ENCODE measurements around the gene VAV2. TPM values are rescaled to one million over a fixed set of nuclear protein-coding genes. Genes with fewer than 3 reads are reported as not detected.

Gene VAV2
- total RNA-seq, 4 donors from 2014 or later = 10.3 to 20.1 (median 13.1) TPM

GRCh38 chr9:133717113-133718031 is 274.8 kb downstream of the VAV2 start:
- Histone ChIP-seq H3K36me3 (peaks cover 0 to 4% (median 0%) of the 10 kb centered on the region in 3 donors), H3K4me3 (no peak overlapping the region), H3K9me3 (no peaks in the 10 kb centered on the region), H3K27ac (peak overlapping the region in 1 of 4 donors; percentile 68), H3K27me3 (no peaks in the 10 kb centered on the region), H3K4me1 (peaks cover 0 to 29% (median 15%) of the 10 kb centered on the region in 4 donors)
- no peak for DNase-seq (ENCODE audit: low spot score in 2 of 2)
- WGBS, 2 donors = 92 to 96% methylated on average over 14 to 15 of the region's 20 CpGs
- TF ChIP-seq CTCF (IDR thresholded peaks at IDR 0.05) = no peak

- 73 to 83% methylated on average over 1 to 7 of the region's 8 CpGs for WGBS, 2 donors
- Histone ChIP-seq H3K4me3 (no peak overlapping the region), H3K36me3 (peaks cover 0 to 9% (median 0%) of the 10 kb centered on the region in 3 donors), H3K27me3 (no peaks in the 10 kb centered on the region), H3K27ac (peak overlapping the region in 3 of 4 donors; percentile 40 to 68 (median 57)), H3K9me3 (no peaks in the 10 kb centered on the region), H3K4me1 (peaks cover 0 to 29% (median 15%) of the 10 kb centered on the region in 4 donors)
- no peak for DNase-seq (ENCODE audit: low spot score in 2 of 2)
- TF ChIP-seq CTCF (IDR thresholded peaks at IDR 0.05) (no peak), EP300 (IDR thresholded peaks at IDR 0.05) (no peak), POLR2A (IDR thresholded peaks at IDR 0.05) (no peak)
These were observed 275.5 kb downstream of the VAV2 start for GRCh38 chr9:133716564-133717112.

DNA sequence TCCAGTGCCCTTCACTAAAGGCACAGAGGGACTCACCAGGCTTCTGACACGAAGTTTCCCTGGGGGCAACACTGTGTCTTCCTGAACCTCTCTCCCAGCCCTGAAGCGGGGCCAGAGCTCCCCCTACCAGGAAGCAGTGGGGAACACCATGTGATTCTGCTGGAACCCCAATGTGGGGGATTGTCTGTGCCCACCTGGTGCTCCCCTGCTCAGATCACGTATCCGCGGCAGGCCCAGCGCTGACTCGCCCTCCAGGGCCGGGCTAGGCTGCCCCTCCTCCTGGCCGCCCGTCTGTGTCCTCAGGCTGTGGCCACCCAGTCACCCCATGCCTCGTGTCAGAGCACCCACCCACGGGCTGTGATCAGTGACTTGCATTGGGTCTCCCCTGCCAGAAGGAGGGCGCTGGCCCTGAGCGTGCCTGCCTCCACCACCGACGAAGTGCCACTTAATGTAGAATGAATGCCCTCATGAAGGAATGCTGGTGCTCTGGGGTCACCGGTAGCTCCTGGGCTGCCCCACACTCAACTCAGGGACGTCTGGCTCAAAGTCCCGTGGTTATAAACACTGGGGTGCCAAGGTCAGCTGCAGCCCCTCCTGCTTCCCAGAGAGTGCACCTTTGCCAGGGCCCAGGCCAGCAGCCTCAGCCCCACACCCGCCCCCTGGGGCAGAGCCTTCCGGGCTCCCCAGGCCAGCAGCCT is 276.1 kb downstream of the VAV2 start:
- no peak for DNase-seq (ENCODE audit: low spot score in 2 of 2)
- peak overlapping the region in 3 of 4 donors; percentile 40 to 68 (median 57) for H3K27ac ChIP-seq

DNA sequence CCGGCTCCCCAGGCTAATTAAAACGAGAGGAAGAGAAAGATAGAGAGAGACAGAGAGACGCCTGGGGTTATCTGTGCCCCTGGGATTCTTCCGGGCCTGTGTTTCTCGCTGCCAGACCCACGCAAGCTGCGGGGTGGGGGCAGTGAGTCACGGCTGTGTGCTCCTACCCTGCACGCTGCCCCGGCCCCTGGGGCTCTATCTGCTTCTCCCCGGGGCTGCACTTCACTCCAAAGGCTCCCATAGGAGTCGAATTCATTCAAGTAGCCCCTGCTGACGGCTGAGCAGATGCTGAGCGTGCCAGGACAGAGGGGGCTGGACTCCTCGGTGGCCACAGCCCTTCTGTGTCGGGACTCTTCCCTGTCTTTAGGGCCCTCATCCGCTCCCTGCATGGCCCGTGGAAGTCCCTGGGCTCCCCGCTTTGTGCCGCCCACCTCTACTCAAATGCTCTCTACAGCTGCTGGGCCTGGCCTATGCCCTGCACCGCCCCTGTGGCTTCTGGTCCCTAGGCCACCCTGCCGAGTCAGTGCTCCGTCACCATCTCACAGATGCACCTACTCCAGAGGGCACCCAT is 276.7 kb downstream of the VAV2 start:
- peak overlapping the region in 2 of 4 donors; percentile 57 to 68 for H3K27ac ChIP-seq
- H3K9me3 ChIP-seq = no peaks in the 10 kb centered on the region
- H3K36me3 ChIP-seq = peaks cover 0 to 13% (median 0%) of the 10 kb centered on the region in 3 donors
- H3K4me1 ChIP-seq = peaks cover 0 to 29% (median 15%) of the 10 kb centered on the region in 4 donors
- TF ChIP-seq CTCF (IDR thresholded peaks at IDR 0.05) = no peak
- no peak for TF ChIP-seq EP300 (IDR thresholded peaks at IDR 0.05)
- TF ChIP-seq POLR2A (IDR thresholded peaks at IDR 0.05) = no peak
- DNase-seq (ENCODE audit: low spot score in 2 of 2) = no peak
- no peaks in the 10 kb centered on the region for H3K27me3 ChIP-seq
- WGBS, 2 donors = 43 to 50% methylated on average over 21 to 23 of the region's 23 CpGs
- no peak overlapping the region for H3K4me3 ChIP-seq

More for the DNA sequence above, 276.1 kb downstream of the VAV2 start:
- H3K4me3 ChIP-seq = no peak overlapping the region
- H3K27me3 ChIP-seq = no peaks in the 10 kb centered on the region
- peaks cover 0 to 29% (median 15%) of the 10 kb centered on the region in 4 donors for H3K4me1 ChIP-seq
- peaks cover 0 to 12% (median 0%) of the 10 kb centered on the region in 3 donors for H3K36me3 ChIP-seq
- H3K9me3 ChIP-seq = no peaks in the 10 kb centered on the region
- WGBS, 2 donors = 43% methylated on average over 15 to 17 of the region's 21 CpGs
- TF ChIP-seq EP300 (IDR thresholded peaks at IDR 0.05) = no peak
- TF ChIP-seq CTCF (IDR thresholded peaks at IDR 0.05) = peak; percentile 18 to 58 (median 37)

All from tibial nerve (tissue), 4 donors.